ENCODE measurements around the gene NRXN2. TPM values are rescaled to one million over a fixed set of nuclear protein-coding genes. Genes with fewer than 3 reads are reported as not detected.
A peak's percentile ranks its signal among the peaks of the same experiment; 100 is the strongest.

The NRXN2 gene
- total RNA-seq, 2 experiments from 2014 or later: 0.24 to 0.35 TPM

GRCh38 chr11:64764753-64765152, 41.8 kb upstream of the NRXN2 start:
- Mint-ChIP-seq H3K4me1 (ENCODE audit: low read depth) (peaks cover 89% of the 10 kb centered on the region), H3K36me3 (ENCODE audit: low read depth) (peaks cover 64% of the 10 kb centered on the region), H3K4me3 (no peak overlapping the region), H3K27ac (peak overlapping the region; percentile 83), H3K27me3 (ENCODE audit: low read depth) (no peaks in the 10 kb centered on the region), H3K9me3 (no peaks in the 10 kb centered on the region)
- intact Hi-C loops (cut with micrococcal nuclease): loop anchor here (1.0 to 2.0 kb wide), 3 partner anchors 8 to 21 kb away; partner anchors contain the start of gene SF1
- CTCF ChIA-PET: interaction anchor here (1.1 to 2.6 kb wide), 4 partner anchors 11 to 22 kb away, joined by 3 to 6 read pairs (median 4); no protein-coding TSS in a partner anchor
- no peak for DNase-seq

- H3K27me3 Mint-ChIP-seq (ENCODE audit: low read depth): no peaks in the 10 kb centered on the region
- H3K9me3 Mint-ChIP-seq: no peaks in the 10 kb centered on the region
- H3K27ac Mint-ChIP-seq: peak overlapping the region; percentile 83
- H3K4me3 Mint-ChIP-seq: no peak overlapping the region
- intact Hi-C loops (cut with micrococcal nuclease): loop anchor here (1.0 to 2.0 kb wide), 3 partner anchors 8 to 21 kb away; partner anchors contain the start of gene SF1
- peaks cover 58% of the 10 kb centered on the region for H3K36me3 Mint-ChIP-seq (ENCODE audit: low read depth)
- CTCF ChIA-PET: interaction anchor here (1.1 to 2.6 kb wide), 5 partner anchors 8 to 23 kb away, joined by 3 to 7 read pairs (median 5); no protein-coding TSS in a partner anchor
- DNase-seq: peak; percentile 52
- H3K4me1 Mint-ChIP-seq (ENCODE audit: low read depth): peaks cover 88% of the 10 kb centered on the region
Measured at GRCh38 chr11:64764040-64764611, 41.1 kb upstream of the NRXN2 start.

- DNase-seq: no peak
- Mint-ChIP-seq H3K27ac (peak overlapping the region; percentile 83), H3K4me1 (ENCODE audit: low read depth) (peaks cover 82% of the 10 kb centered on the region), H3K27me3 (ENCODE audit: low read depth) (no peaks in the 10 kb centered on the region), H3K36me3 (ENCODE audit: low read depth) (peaks cover 55% of the 10 kb centered on the region), H3K4me3 (no peak overlapping the region), H3K9me3 (no peaks in the 10 kb centered on the region)
- intact Hi-C loops (cut with micrococcal nuclease): loop anchor here (1.0 to 2.0 kb wide), 3 partner anchors 9 to 20 kb away; partner anchors contain the start of gene SF1
- CTCF ChIA-PET: interaction anchor here (0.9 to 2.2 kb wide), 6 partner anchors 9 to 23 kb away, joined by 3 to 7 read pairs (median 5); partner anchors contain the start of gene RASGRP2
Measured at GRCh38 chr11:64763526-64764039, 40.6 kb upstream of the NRXN2 start.

DNA sequence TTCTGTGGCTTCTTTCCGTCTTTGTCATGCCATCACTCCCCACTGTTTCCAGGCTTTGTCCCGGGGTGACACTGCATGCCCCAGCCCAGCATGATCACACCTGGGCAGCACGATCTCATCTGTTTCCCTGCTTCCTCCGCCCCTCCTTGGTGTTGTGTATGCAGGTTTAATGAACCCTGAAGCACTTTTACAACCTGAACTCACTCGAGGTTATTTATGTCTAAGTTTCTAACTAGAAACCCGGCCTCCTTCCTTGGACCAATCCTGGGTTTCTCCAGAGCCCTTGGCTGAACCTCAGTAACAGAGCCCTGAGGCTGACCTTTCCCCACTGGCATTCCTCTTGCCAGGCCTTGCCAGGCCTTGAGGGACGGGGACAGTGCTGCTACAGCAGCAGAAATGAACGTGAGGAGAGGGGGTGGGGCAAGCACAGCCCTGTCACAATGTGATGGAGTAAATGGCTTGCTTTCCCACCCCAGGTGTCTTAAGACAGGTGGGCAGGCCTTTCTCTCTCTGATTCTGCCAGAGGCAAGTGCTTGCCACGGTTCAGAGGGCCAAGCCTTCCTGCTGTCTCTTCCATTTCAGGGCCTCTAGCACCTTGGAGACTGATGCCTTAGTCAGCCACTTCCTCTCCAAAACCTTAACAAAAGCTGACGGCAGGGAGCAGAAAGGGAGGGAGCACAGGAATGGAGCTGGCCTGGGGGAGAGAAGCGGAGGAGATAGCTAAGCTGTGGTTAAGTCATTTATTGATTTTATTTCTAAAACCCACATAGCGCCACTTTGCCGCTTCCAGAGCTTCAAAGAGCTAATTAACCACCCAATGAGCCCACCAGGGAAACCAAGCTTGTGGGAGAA, 39.9 kb upstream of the NRXN2 start:
- intact Hi-C loops (cut with micrococcal nuclease): no loop called here
- Mint-ChIP-seq H3K9me3 (no peaks in the 10 kb centered on the region), H3K4me3 (no peak overlapping the region), H3K36me3 (ENCODE audit: low read depth) (peaks cover 50% of the 10 kb centered on the region), H3K27me3 (ENCODE audit: low read depth) (no peaks in the 10 kb centered on the region), H3K27ac (peak overlapping the region; percentile 83), H3K4me1 (ENCODE audit: low read depth) (peaks cover 75% of the 10 kb centered on the region)
- peak; percentile 60 for DNase-seq
- CTCF ChIA-PET: interaction anchor here (0.9 to 2.2 kb wide), 6 partner anchors 9 to 74 kb away, joined by 3 to 13 read pairs (median 6); partner anchors contain the start of gene RASGRP2

- no peaks in the 10 kb centered on the region for H3K9me3 Mint-ChIP-seq
- peak overlapping the region; percentile 83 for H3K27ac Mint-ChIP-seq
- no peak for DNase-seq
- peaks cover 43% of the 10 kb centered on the region for H3K36me3 Mint-ChIP-seq (ENCODE audit: low read depth)
- CTCF ChIA-PET: interaction anchor here (1.8 to 2.2 kb wide), 3 partner anchors 10 to 73 kb away, joined by 6 to 13 read pairs (median 7); no protein-coding TSS in a partner anchor
- H3K27me3 Mint-ChIP-seq (ENCODE audit: low read depth): no peaks in the 10 kb centered on the region
- intact Hi-C loops (cut with micrococcal nuclease): no loop called here
- H3K4me1 Mint-ChIP-seq (ENCODE audit: low read depth): peaks cover 69% of the 10 kb centered on the region
- H3K4me3 Mint-ChIP-seq: no peak overlapping the region
Measured at GRCh38 chr11:64762277-64762673, 39.3 kb upstream of the NRXN2 start.

GRCh38 chr11:64760759-64761420, 37.9 kb upstream of the NRXN2 start:
- Mint-ChIP-seq H3K4me3 (no peak overlapping the region), H3K4me1 (ENCODE audit: low read depth) (peaks cover 58% of the 10 kb centered on the region), H3K27me3 (ENCODE audit: low read depth) (no peaks in the 10 kb centered on the region), H3K9me3 (no peaks in the 10 kb centered on the region), H3K36me3 (ENCODE audit: low read depth) (peaks cover 34% of the 10 kb centered on the region), H3K27ac (peak overlapping the region; percentile 85)
- intact Hi-C loops (cut with micrococcal nuclease): no loop called here
- CTCF ChIA-PET: interaction anchor here (0.6 to 2.2 kb wide), 5 partner anchors 8 to 72 kb away, joined by 5 to 13 read pairs (median 9); partner anchors contain the start of gene RASGRP2
- DNase-seq: no peak

DNA sequence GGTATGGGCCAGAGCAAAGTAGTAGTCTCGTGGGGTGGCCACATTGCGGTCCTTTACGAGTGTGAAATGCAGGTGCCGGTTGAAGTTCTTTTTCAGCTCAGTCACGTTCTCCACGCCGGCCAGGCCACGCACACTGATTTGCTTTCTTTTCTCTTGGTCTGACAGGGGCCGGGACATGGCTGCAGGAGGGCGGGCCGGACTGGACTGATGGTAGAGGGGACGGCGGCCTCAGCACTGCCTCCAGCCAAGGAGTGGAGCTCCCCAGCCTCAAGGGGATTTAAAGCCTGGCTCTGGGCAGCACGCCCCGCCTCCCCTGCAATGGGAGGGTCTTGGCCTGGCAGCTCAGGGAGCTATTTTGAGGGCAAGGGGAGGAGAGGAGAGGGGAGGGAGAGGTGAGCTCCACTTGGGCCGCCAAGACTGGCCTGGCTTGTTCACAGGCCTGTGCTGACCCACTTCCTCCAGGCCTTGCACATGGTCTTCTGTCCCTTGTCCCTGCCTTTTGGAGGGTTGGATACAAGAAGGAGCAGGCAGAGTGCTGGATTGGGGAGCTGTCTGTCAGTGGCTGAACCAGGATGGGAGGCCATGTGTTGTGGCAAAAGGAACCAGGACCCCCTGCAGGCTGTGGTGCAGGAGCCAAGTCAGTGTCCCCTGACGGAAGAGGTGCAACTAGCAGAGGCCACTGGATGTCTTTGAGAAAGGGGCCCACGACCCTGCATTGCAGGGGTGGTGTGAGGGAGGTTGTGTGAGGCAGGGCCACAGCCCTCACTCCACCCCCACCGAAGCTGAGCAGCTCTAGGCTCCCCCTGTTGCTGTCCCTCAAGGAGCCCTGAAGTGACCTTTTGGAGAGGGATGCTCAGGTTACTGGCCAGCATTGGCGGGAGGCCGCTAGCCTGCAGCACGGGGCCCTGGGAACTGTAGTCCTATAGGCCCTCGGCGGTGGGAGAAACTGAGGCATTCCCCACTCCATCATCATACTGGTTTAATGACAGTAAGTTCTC, 37.0 kb upstream of the NRXN2 start, which contains the start of gene PYGM:
Gene PYGM (minus strand): TSS at position 253 of the 998 bp plus-strand sequence. CDS start 76 bp downstream, at position 177.
- peaks cover 27% of the 10 kb centered on the region for H3K36me3 Mint-ChIP-seq (ENCODE audit: low read depth)
- no peaks in the 10 kb centered on the region for H3K9me3 Mint-ChIP-seq
- peaks cover 50% of the 10 kb centered on the region for H3K4me1 Mint-ChIP-seq (ENCODE audit: low read depth)
- no peak for DNase-seq
- CTCF ChIA-PET: interaction anchor here (0.6 to 1.9 kb wide), 5 partner anchors 9 to 71 kb away, joined by 3 to 9 read pairs (median 6); partner anchors contain the start of gene RASGRP2
- H3K4me3 Mint-ChIP-seq: no peak within 1 kb of the TSS
- H3K27ac Mint-ChIP-seq: peak within 1 kb of the TSS; percentile 85
- intact Hi-C loops (cut with micrococcal nuclease): no loop called here
- H3K27me3 Mint-ChIP-seq (ENCODE audit: low read depth): no peaks in the 10 kb centered on the region

GRCh38 chr11:64759131-64759721, 36.2 kb upstream of the NRXN2 start:
- H3K4me1 Mint-ChIP-seq (ENCODE audit: low read depth): peaks cover 42% of the 10 kb centered on the region
- intact Hi-C loops (cut with micrococcal nuclease): no loop called here
- no peak for DNase-seq
- no peaks in the 10 kb centered on the region for H3K9me3 Mint-ChIP-seq
- H3K27ac Mint-ChIP-seq: no peak overlapping the region
- CTCF ChIA-PET: interaction anchor here (0.6 to 1.5 kb wide), 3 partner anchors 10 to 70 kb away, joined by 3 to 6 read pairs (median 6); no protein-coding TSS in a partner anchor
- H3K27me3 Mint-ChIP-seq (ENCODE audit: low read depth): no peaks in the 10 kb centered on the region
- no peak overlapping the region for H3K4me3 Mint-ChIP-seq
- H3K36me3 Mint-ChIP-seq (ENCODE audit: low read depth): peaks cover 19% of the 10 kb centered on the region

GRCh38 chr11:64758330-64759079, 35.5 kb upstream of the NRXN2 start:
- Mint-ChIP-seq H3K36me3 (ENCODE audit: low read depth) (peaks cover 12% of the 10 kb centered on the region), H3K27me3 (ENCODE audit: low read depth) (no peaks in the 10 kb centered on the region), H3K27ac (no peak overlapping the region), H3K9me3 (no peaks in the 10 kb centered on the region), H3K4me1 (ENCODE audit: low read depth) (peaks cover 35% of the 10 kb centered on the region), H3K4me3 (no peak overlapping the region)
- CTCF ChIA-PET: no interaction called here
- intact Hi-C loops (cut with micrococcal nuclease): no loop called here
- DNase-seq: no peak
